Neuronal stem cell (in vitro differentiated cells): ENCODE results near the gene MELTF.

Experiments
- DNase-seq: peaks from one replicate; pipeline ENCODE4 v3.0.0-alpha.2; 2013; ENCODE audit warnings: low spot score
- H2AFZ ChIP-seq: one replicate; pipeline ENCODE4 v1.6.1; 2013; ENCODE audit warnings: mild to moderate bottlenecking, low read length, inconsistent platforms
- H2AK5ac ChIP-seq: 2 replicates; pipeline ENCODE4 v1.6.1; 2013; ENCODE audit warnings: low read depth, mild to moderate bottlenecking, inconsistent platforms, low read length, moderate library complexity, mixed read lengths
- H2BK120ac ChIP-seq: 2 replicates; pipeline ENCODE4 v1.6.1; 2013; ENCODE audit warnings: low read depth, mild to moderate bottlenecking, inconsistent platforms, low read length, moderate library complexity, mixed read lengths
- H2BK12ac ChIP-seq: one replicate; pipeline ENCODE4 v1.6.1; 2013; ENCODE audit warnings: low read length, inconsistent platforms
- H2BK15ac ChIP-seq: 2 replicates; pipeline ENCODE4 v1.6.1; 2013; ENCODE audit warnings: mild to moderate bottlenecking, low read length, inconsistent platforms, mixed read lengths
- H2BK5ac ChIP-seq: one replicate; pipeline ENCODE4 v1.6.1; 2013; ENCODE audit warnings: inconsistent platforms, mild to moderate bottlenecking, low read length, moderate library complexity
- H3K14ac ChIP-seq: one replicate; pipeline ENCODE4 v1.6.1; 2013; ENCODE audit warnings: low read length, inconsistent platforms
- H3K18ac ChIP-seq: 2 replicates; pipeline ENCODE4 v1.6.1; 2013; ENCODE audit warnings: low read length, inconsistent platforms
- H3K23ac ChIP-seq: 2 replicates; pipeline ENCODE4 v1.6.1; 2013; ENCODE audit warnings: low read depth, mild to moderate bottlenecking, mixed read lengths, low read length, inconsistent platforms; ENCODE audit not compliant: poor library complexity
- H3K27ac ChIP-seq: replicated peaks from 3 replicates; pipeline ENCODE4 v1.5.1; 2013; ENCODE audit warnings: low read length, inconsistent platforms
- H3K27me3 ChIP-seq, 3 experiments: 2 replicates each; pipeline ENCODE4 v1.6.1; 2013; ENCODE audit warnings: low read length in 3 of 3, mild to moderate bottlenecking in 2 of 3, inconsistent platforms in 1 of 3, low read depth in 1 of 3, mixed read lengths in 1 of 3, moderate library complexity in 1 of 3; ENCODE audit not compliant: control insufficient read depth in 3 of 3, insufficient read depth in 3 of 3
- H3K36me3 ChIP-seq, 2 donors: replicated peaks in 1 of 2; 2 replicates each; pipeline ENCODE4 v1.6.1; 2013; ENCODE audit warnings: low read length in 2 of 2; ENCODE audit not compliant: control insufficient read depth in 2 of 2, insufficient read depth in 2 of 2
- H3K4ac ChIP-seq: 2 replicates; pipeline ENCODE4 v1.6.1; 2013; ENCODE audit warnings: inconsistent platforms, mild to moderate bottlenecking, low read length, moderate library complexity
- H3K4me1 ChIP-seq, 2 donors: 1 replicate in 1 of 2; 2 replicates in 1 of 2; pipeline ENCODE4 v1.6.1; 2013; ENCODE audit warnings: low read length in 2 of 2, low read depth in 1 of 2; ENCODE audit not compliant: control insufficient read depth in 2 of 2, insufficient read depth in 1 of 2
- H3K4me2 ChIP-seq: one replicate; pipeline ENCODE4 v1.6.1; 2013; ENCODE audit warnings: mild to moderate bottlenecking, low read length, inconsistent platforms; ENCODE audit not compliant: insufficient read depth, poor library complexity, severe bottlenecking
- H3K4me3 ChIP-seq, 2 donors: 2 replicates each; pipeline ENCODE4 v1.5.1; 2013; ENCODE audit warnings: low read length in 2 of 2, mild to moderate bottlenecking in 2 of 2, inconsistent platforms in 1 of 2, moderate library complexity in 1 of 2
- H3K79me1 ChIP-seq: one replicate; pipeline ENCODE4 v1.6.1; 2013; ENCODE audit warnings: low read depth, mild to moderate bottlenecking, inconsistent platforms, low read length, moderate library complexity
- H3K9ac ChIP-seq: one replicate; pipeline ENCODE4 v1.6.1; 2013; ENCODE audit warnings: mild to moderate bottlenecking, low read depth, low read length, inconsistent platforms; ENCODE audit not compliant: poor library complexity
- H3K9me3 ChIP-seq, 2 donors: replicated peaks in 1 of 2; 2 replicates each; pipeline versions ENCODE3 to v1.6.1; 2013; ENCODE audit warnings: low read length in 2 of 2, mild to moderate bottlenecking in 2 of 2, inconsistent platforms in 1 of 2, low read depth in 1 of 2, mixed read lengths in 1 of 2, moderate library complexity in 1 of 2; ENCODE audit not compliant: control insufficient read depth in 2 of 2, insufficient read depth in 1 of 2
- H4K8ac ChIP-seq: one replicate; pipeline ENCODE4 v1.6.1; 2013; ENCODE audit warnings: low read depth, mild to moderate bottlenecking, inconsistent platforms, low read length, moderate library complexity
- H4K91ac ChIP-seq: one replicate; pipeline ENCODE4 v1.6.1; 2013; ENCODE audit warnings: low read length, low read depth, mild to moderate bottlenecking, inconsistent platforms; ENCODE audit not compliant: poor library complexity
- WGBS, 2 donors: extraction: QIAGEN DNeasy Blood & Tissue Kit; methylation state at CpG; one replicate each; pipeline ENCODE4 v1.1.7; 2013; ENCODE audit warnings: missing lambda C conversion rate in 2 of 2, mixed read lengths in 1 of 2; ENCODE audit not compliant: insufficient read length in 2 of 2, insufficient replicate concordance in 1 of 2; ENCODE audit errors: extremely low coverage in 2 of 2; 5-methylcytosine and 5-hydroxymethylcytosine counted together

The MELTF gene

DNA sequence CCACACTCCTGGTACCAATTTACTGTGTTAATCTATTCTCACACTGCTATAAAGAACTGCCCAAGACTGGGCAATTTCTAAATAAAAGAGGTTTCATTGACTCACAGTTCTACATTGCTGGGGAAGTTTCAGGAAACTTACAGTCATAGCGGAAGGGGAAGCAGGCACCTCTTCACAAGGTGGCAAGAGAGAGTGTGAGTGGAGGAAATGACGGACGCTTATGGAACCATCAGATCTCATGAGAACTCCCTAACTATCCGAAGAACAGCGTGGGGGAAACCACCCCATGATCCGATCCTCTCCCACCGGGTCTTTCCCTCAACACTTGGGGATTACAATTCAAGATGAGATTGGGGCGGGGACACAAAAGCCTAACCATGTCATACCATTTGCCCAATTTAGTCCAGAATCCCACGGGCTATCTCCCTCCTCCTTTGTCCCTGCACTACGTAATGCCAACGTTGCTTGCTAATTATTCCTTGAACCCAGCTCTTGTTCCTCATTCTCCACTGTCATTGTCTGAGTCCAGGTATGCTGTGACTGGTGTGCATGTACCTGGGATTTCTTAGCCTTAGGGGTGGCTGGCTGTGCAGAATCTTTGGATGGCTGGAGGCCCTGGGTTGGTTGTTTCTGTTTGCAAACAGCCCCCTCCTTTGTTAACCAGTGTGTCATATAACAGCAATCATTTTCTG is 64.4 kb downstream of the MELTF start:
- peaks cover 23 to 52% (median 25%) of the 10 kb centered on the region in 3 experiments for H3K27me3 ChIP-seq
- H3K4me1 ChIP-seq: peaks cover 2 to 4% of the 10 kb centered on the region in 2 donors
- no peak overlapping the region for H4K91ac ChIP-seq
- H3K9ac ChIP-seq: no peak overlapping the region
- no peak for DNase-seq
- H2AK5ac ChIP-seq: no peak overlapping the region
- H3K4me2 ChIP-seq: no peak overlapping the region
- H3K36me3 ChIP-seq: no peaks in the 10 kb centered on the region
- H3K4ac ChIP-seq: no peak overlapping the region
- H2BK120ac ChIP-seq: no peak overlapping the region
- H4K8ac ChIP-seq: no peak overlapping the region
- no peak overlapping the region for H3K14ac ChIP-seq
- no peak overlapping the region for H3K4me3 ChIP-seq
- H2AFZ ChIP-seq: no peak overlapping the region
- H3K9me3 ChIP-seq: peaks cover 4 to 13% of the 10 kb centered on the region in 2 donors
- H2BK5ac ChIP-seq: no peak overlapping the region
- no peak overlapping the region for H2BK15ac ChIP-seq
- H3K18ac ChIP-seq: no peak overlapping the region
- WGBS, 2 donors: no CpG with 5 or more reads among the region's 11 CpGs
- H2BK12ac ChIP-seq: no peak overlapping the region
- H3K27ac ChIP-seq: no peak overlapping the region
- no peak overlapping the region for H3K23ac ChIP-seq
- H3K79me1 ChIP-seq: no peaks in the 10 kb centered on the region

DNA sequence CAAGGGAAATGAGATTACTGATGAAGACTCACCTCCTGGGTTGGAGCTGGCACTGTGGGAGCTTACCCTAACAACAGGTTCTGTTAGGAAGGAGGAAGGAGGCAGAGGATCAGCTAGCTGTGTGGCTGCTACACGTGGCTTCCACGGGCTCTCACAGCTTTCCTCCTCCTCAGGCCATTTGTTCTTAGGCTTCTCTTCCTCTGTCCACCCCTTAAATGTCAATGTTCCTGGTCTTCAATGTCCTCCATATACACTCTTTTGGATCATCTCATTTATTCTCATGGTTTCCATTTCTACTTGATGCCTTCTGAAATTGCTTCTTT is 66.0 kb downstream of the MELTF start:
- Histone ChIP-seq H3K27me3 (peaks cover 17 to 37% (median 17%) of the 10 kb centered on the region in 3 experiments), H3K36me3 (no peaks in the 10 kb centered on the region), H4K91ac (no peak overlapping the region), H4K8ac (no peak overlapping the region), H2BK15ac (no peak overlapping the region), H3K4me3 (no peak overlapping the region), H3K4me1 (peaks cover 2 to 4% of the 10 kb centered on the region in 2 donors), H3K79me1 (no peaks in the 10 kb centered on the region), H3K23ac (no peak overlapping the region), H2AK5ac (no peak overlapping the region), H3K4ac (no peak overlapping the region), H2BK12ac (no peak overlapping the region), H3K18ac (no peak overlapping the region), H2BK120ac (no peak overlapping the region), H3K9ac (no peak overlapping the region), H3K27ac (no peak overlapping the region), H3K14ac (no peak overlapping the region), H2BK5ac (no peak overlapping the region), H3K4me2 (no peak overlapping the region), H3K9me3 (peaks cover 4 to 12% of the 10 kb centered on the region in 2 donors), H2AFZ (no peak overlapping the region)
- no CpG with 5 or more reads among the region's 2 CpGs for WGBS, 2 donors
- no peak for DNase-seq

DNA sequence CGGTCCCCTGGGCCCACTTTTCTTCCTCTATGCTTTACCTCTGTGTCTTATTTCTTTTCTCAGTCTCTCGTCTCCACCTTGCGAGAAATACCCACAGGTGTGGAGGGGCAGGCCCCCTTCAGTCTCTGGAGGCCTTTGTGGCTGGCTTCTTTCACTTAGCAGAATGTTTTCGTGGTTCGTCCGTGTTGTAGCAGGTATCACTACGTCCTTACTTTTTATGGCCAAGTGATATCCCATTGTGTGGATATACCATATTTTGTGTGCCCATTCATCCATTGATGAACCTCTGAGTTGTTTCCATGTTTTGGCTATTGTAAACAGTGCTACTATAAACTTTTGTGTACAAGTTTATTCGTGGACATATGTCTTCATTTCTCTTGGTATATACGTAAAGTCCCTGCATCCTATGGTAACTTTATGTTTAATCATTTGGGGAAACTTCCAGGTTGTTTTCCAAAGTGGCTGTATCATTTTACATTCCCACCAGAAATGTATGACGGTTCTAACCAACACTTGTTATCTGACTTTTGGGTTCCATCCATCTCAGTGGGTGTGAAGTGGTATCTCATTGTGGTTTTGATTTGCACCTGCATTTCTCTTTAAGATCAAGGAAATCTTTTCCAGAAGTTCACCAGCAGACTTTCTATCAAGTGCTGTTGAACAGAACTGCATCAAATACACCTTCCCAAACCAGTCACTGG is 66.5 kb downstream of the MELTF start:
- no peak overlapping the region for H2BK5ac ChIP-seq
- no peak overlapping the region for H2BK120ac ChIP-seq
- H3K4ac ChIP-seq: no peak overlapping the region
- H3K27ac ChIP-seq: no peak overlapping the region
- H3K9me3 ChIP-seq: peaks cover 4 to 12% of the 10 kb centered on the region in 2 donors
- no peak overlapping the region for H4K8ac ChIP-seq
- no peak overlapping the region for H2AFZ ChIP-seq
- no peak overlapping the region for H3K23ac ChIP-seq
- no peak overlapping the region for H2BK15ac ChIP-seq
- peaks cover 12 to 32% (median 14%) of the 10 kb centered on the region in 3 experiments for H3K27me3 ChIP-seq
- no CpG with 5 or more reads among the region's 10 CpGs for WGBS, 2 donors
- peaks cover under 1 to 2% of the 10 kb centered on the region in 2 donors for H3K4me1 ChIP-seq
- H3K9ac ChIP-seq: no peak overlapping the region
- H3K4me2 ChIP-seq: no peak overlapping the region
- H3K18ac ChIP-seq: no peak overlapping the region
- DNase-seq: no peak
- no peaks in the 10 kb centered on the region for H3K36me3 ChIP-seq
- no peaks in the 10 kb centered on the region for H3K79me1 ChIP-seq
- H2BK12ac ChIP-seq: no peak overlapping the region
- no peak overlapping the region for H4K91ac ChIP-seq
- H2AK5ac ChIP-seq: no peak overlapping the region
- H3K4me3 ChIP-seq: no peak overlapping the region
- H3K14ac ChIP-seq: no peak overlapping the region

DNA sequence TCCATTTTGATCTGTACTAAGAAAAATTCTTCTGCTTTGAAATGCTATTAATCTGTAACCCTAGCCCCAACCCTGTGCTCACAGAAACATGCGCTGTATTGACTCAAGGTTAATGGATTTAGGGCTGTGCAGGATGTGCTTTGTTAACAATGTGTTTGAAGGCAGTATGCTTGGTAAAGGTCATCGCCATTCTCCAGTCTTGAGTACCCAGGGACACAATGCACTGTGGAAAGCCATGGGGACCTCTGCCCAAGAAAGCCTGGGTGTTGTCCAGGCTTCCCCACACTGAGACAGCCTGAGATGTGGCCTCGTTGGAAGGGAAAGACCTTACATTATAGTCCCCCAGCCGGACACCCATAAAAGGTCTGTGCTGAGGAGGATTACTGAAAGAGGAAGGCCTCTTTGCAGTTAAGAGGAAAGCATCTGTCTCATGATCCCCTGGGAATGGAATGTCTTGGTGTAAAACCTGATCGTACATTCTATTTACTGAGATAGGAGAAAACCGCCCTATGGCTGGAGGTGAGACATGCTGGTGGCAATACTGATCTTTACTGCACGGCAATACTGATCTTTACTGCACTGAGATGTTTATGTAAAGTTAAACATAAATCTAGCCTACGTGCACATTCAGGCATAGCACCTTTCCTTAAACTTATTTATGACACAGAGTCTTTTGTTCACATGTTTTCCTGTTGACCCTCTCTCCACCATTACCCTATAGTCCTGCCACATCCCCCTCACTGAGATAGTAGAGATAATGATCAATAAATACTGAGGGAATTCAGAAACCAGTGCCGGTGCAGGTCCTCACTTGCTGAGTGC is 67.3 kb downstream of the MELTF start:
- H4K91ac ChIP-seq: no peak overlapping the region
- H3K27me3 ChIP-seq: peaks cover 5 to 24% (median 6%) of the 10 kb centered on the region in 3 experiments

More for the DNA sequence above, 67.3 kb downstream of the MELTF start:
- Histone ChIP-seq H2BK120ac (no peak overlapping the region), H2AFZ (no peak overlapping the region), H3K4me1 (peaks cover 0 to 2% of the 10 kb centered on the region in 2 donors), H2BK15ac (no peak overlapping the region), H4K8ac (no peak overlapping the region), H3K18ac (no peak overlapping the region), H3K9me3 (peaks cover 2 to 7% of the 10 kb centered on the region in 2 donors), H3K9ac (no peak overlapping the region), H2AK5ac (no peak overlapping the region), H3K27ac (no peak overlapping the region), H3K79me1 (no peaks in the 10 kb centered on the region), H3K4ac (no peak overlapping the region), H3K4me3 (no peak overlapping the region), H2BK12ac (no peak overlapping the region), H3K14ac (no peak overlapping the region), H3K36me3 (no peaks in the 10 kb centered on the region), H3K23ac (no peak overlapping the region), H2BK5ac (no peak overlapping the region), H3K4me2 (no peak overlapping the region)
- WGBS, 2 donors: no CpG with 5 or more reads among the region's 9 CpGs
- no peak for DNase-seq
